GF-D8 (cell line): ENCODE measurements around the gene MLEC.

Experiments used
- DNase-seq: peaks from one replicate; lab custom pipeline; 2025; lab: John Stamatoyannopoulos, UW

The MLEC gene

GRCh38 chr12:120693848-120694247 is 6.9 kb downstream of the MLEC start:
- no peak for DNase-seq

GRCh38 chr12:120696626-120697025 is 9.7 kb downstream of the MLEC start:
- no peak for DNase-seq

- no peak for DNase-seq
Measured at GRCh38 chr12:120697344-120697743, 10.4 kb downstream of the MLEC start.

GRCh38 chr12:120698665-120699064 is 11.7 kb downstream of the MLEC start:
- peak; percentile 59 for DNase-seq

GRCh38 chr12:120699553-120699952 is 12.6 kb downstream of the MLEC start:
- DNase-seq, result no peak

GRCh38 chr12:120700886-120701285 is 13.9 kb downstream of the MLEC start:
- DNase-seq, result no peak

- DNase-seq, result no peak
Measured at GRCh38 chr12:120702637-120703036, 15.7 kb downstream of the MLEC start.

- DNase-seq, result no peak
Measured at GRCh38 chr12:120703311-120703942, 16.5 kb downstream of the MLEC start.

- DNase-seq, result no peak
Measured at GRCh38 chr12:120705618-120706017, 18.7 kb downstream of the MLEC start.

- DNase-seq, result no peak
Measured at GRCh38 chr12:120706029-120706428, 19.1 kb downstream of the MLEC start.

GRCh38 chr12:120708651-120709050 is 21.7 kb downstream of the MLEC start:
- no peak for DNase-seq

- DNase-seq, result no peak
Measured at GRCh38 chr12:120710031-120710804, 23.3 kb downstream of the MLEC start, which contains the start of gene UNC119B. UNC119B (plus strand) TSS chr12:120710458; CDS start chr12:120710475, 17 bp downstream.

GRCh38 chr12:120710805-120711296 is 23.9 kb downstream of the MLEC start:
- DNase-seq, result no peak

GRCh38 chr12:120711411-120711810 is 24.5 kb downstream of the MLEC start:
- no peak for DNase-seq

GRCh38 chr12:120712610-120713009 is 25.7 kb downstream of the MLEC start:
- DNase-seq, result no peak

- peak; percentile 55 for DNase-seq
Measured at GRCh38 chr12:120713861-120714482, 27.0 kb downstream of the MLEC start.

- no peak for DNase-seq
Measured at GRCh38 chr12:120718055-120718454, 31.1 kb downstream of the MLEC start.

GRCh38 chr12:120719072-120719471 is 32.1 kb downstream of the MLEC start:
- no peak for DNase-seq

GRCh38 chr12:120719496-120720233 is 32.7 kb downstream of the MLEC start:
- peak; percentile 29 for DNase-seq

GRCh38 chr12:120720234-120720986 is 33.5 kb downstream of the MLEC start:
- peak; percentile 45 for DNase-seq
